HepG2 (cell line): Measurements from ENCODE around the gene MEIOC. TPM values are rescaled to one million over a fixed set of nuclear protein-coding genes. Genes with fewer than 3 reads are reported as not detected.

Experiments
- ARID2 ChIP-seq: sonication (generic); formaldehyde crosslinking; IDR thresholded peaks from 2 replicates; pipeline ENCODE4 v1.8.1; 2022; ENCODE audit warnings: mild to moderate bottlenecking, missing genetic modification reagents, borderline replicate concordance
- ARNTL ChIP-seq: sonication (generic); formaldehyde crosslinking; IDR thresholded peaks from 2 replicates; pipeline ENCODE4 v1.4.0; 2020; ENCODE audit warnings: mild to moderate bottlenecking, missing genetic modification reagents
- ASH2L ChIP-seq: fragments of 300-600, 200-600 bp; sonication (generic); IDR thresholded peaks from 2 replicates; pipeline ENCODE4 v1.7.0; 2017; ENCODE audit warnings: low read depth, mild to moderate bottlenecking, moderate library complexity, mixed read lengths, low read length; ENCODE audit not compliant: insufficient read length
- CCAR2 ChIP-seq: fragments of 200-400 bp; formaldehyde crosslinking; optimal IDR thresholded peaks from 2 replicates; pipeline ENCODE3; 2018; ENCODE audit warnings: low read depth, mild to moderate bottlenecking, low read length, moderate library complexity
- ESRRA ChIP-seq: sonication (generic); formaldehyde crosslinking; IDR thresholded peaks from 2 replicates; pipeline ENCODE4 v1.5.1; 2020; ENCODE audit warnings: mild to moderate bottlenecking, low read depth, missing genetic modification reagents
- GATAD1 ChIP-seq: IDR thresholded peaks from 2 replicates; pipeline ENCODE4 v1.6.1; 2016; ENCODE audit warnings: missing genetic modification reagents, missing compliant biosample characterization
- GMEB2 ChIP-seq: IDR thresholded peaks from 2 replicates; pipeline ENCODE4 v1.6.1; 2016; ENCODE audit warnings: missing biosample characterization, missing genetic modification reagents, low read depth
- HDAC1 ChIP-seq: sonication (generic); formaldehyde crosslinking; IDR thresholded peaks from 2 replicates; pipeline ENCODE4 v1.5.1; 2020; ENCODE audit warnings: mild to moderate bottlenecking, missing genetic modification reagents
- IRX3 ChIP-seq: sonication (generic); formaldehyde crosslinking; IDR thresholded peaks from 2 replicates; pipeline ENCODE4 v1.8.1; 2023; ENCODE audit warnings: mild to moderate bottlenecking, low read depth, missing genetic modification reagents, borderline replicate concordance
- NFE2 ChIP-seq: sonication (generic); formaldehyde crosslinking; IDR thresholded peaks from 2 replicates; pipeline ENCODE4 v1.4.0; 2020; ENCODE audit warnings: missing genetic modification reagents
- PHF20 ChIP-seq: sonication (generic); formaldehyde crosslinking; IDR thresholded peaks from 2 replicates; pipeline ENCODE4 v1.5.0; 2020; ENCODE audit warnings: mild to moderate bottlenecking, missing genetic modification reagents
- PHF5A ChIP-seq: IDR thresholded peaks from one replicate; pipeline ENCODE4 v1.6.1; 2018; ENCODE audit warnings: low read depth, missing genetic modification reagents; ENCODE audit not compliant: unreplicated experiment
- REPIN1 ChIP-seq: sonication (generic); formaldehyde crosslinking; IDR thresholded peaks from 2 replicates; pipeline ENCODE4 v1.8.0; 2022; ENCODE audit warnings: missing genetic modification reagents, low read depth, mild to moderate bottlenecking, borderline replicate concordance
- SATB2 ChIP-seq: sonication (generic); formaldehyde crosslinking; IDR thresholded peaks from 2 replicates; pipeline ENCODE4 v1.5.0; 2020; ENCODE audit warnings: missing genetic modification reagents
- SNAPC2 ChIP-seq: sonication (generic); formaldehyde crosslinking; IDR thresholded peaks from 2 replicates; pipeline ENCODE4 v1.8.1; 2022; ENCODE audit warnings: mild to moderate bottlenecking, missing genetic modification reagents
- TBL1XR1 ChIP-seq: fragments of 150-350 bp; IDR thresholded peaks from 2 replicates; pipeline ENCODE4 v1.6.1; 2014; ENCODE audit warnings: borderline replicate concordance, low read length; ENCODE audit not compliant: partially characterized antibody
- THAP11 ChIP-seq: IDR thresholded peaks from 2 replicates; pipeline ENCODE4 v1.6.1; 2016; ENCODE audit warnings: missing biosample characterization, missing genetic modification reagents
- U2AF1 ChIP-seq: fragments of 200-400 bp; formaldehyde crosslinking; optimal IDR thresholded peaks from 2 replicates; pipeline ENCODE3; 2017; ENCODE audit warnings: mild to moderate bottlenecking, low read depth, low read length
- ZBTB38 ChIP-seq: sonication (generic); formaldehyde crosslinking; IDR thresholded peaks from 2 replicates; pipeline ENCODE4 v1.5.1; 2020; ENCODE audit warnings: mild to moderate bottlenecking, missing genetic modification reagents
- ZBTB7A ChIP-seq: sonication (generic); formaldehyde crosslinking; IDR thresholded peaks from 2 replicates; pipeline ENCODE4 v1.8.0; 2022; ENCODE audit warnings: mild to moderate bottlenecking, missing genetic modification reagents
- ZNF230 ChIP-seq: sonication (generic); formaldehyde crosslinking; IDR thresholded peaks from 2 replicates; pipeline ENCODE4 v1.4.0; 2020; ENCODE audit warnings: mild to moderate bottlenecking, missing genetic modification reagents
- ZNF33B ChIP-seq: sonication (generic); formaldehyde crosslinking; IDR thresholded peaks from 2 replicates; pipeline ENCODE4 v1.5.1; 2020; ENCODE audit warnings: mild to moderate bottlenecking, missing genetic modification reagents
- ZNF576 ChIP-seq: sonication (generic); formaldehyde crosslinking; IDR thresholded peaks from 2 replicates; pipeline ENCODE4 v1.4.0; 2020; ENCODE audit warnings: mild to moderate bottlenecking, missing genetic modification reagents
- ZNF703 ChIP-seq: sonication (generic); formaldehyde crosslinking; IDR thresholded peaks from 2 replicates; pipeline ENCODE4 v1.5.1; 2020; ENCODE audit warnings: missing genetic modification reagents, mild to moderate bottlenecking, moderate library complexity, borderline replicate concordance
- ZNF737 ChIP-seq: sonication (generic); formaldehyde crosslinking; IDR thresholded peaks from 2 replicates; pipeline ENCODE4 v1.5.0; 2020; ENCODE audit warnings: missing genetic modification reagents, mild to moderate bottlenecking, borderline replicate concordance
- ZNF850 ChIP-seq: sonication (generic); formaldehyde crosslinking; conservative IDR thresholded peaks from 2 replicates; pipeline ENCODE4 v1.9.0; 2021; ENCODE audit warnings: mild to moderate bottlenecking, missing genetic modification reagents
- ZSCAN12 ChIP-seq: sonication (generic); formaldehyde crosslinking; IDR thresholded peaks from 2 replicates; pipeline ENCODE4 v1.9.0; 2021; ENCODE audit warnings: mild to moderate bottlenecking, missing genetic modification reagents
- polyA plus RNA-seq, 8 experiments: library from polyadenylated mRNA; depleted of rRNA in 3 of 8; stranded (reverse) in 7 of 8; unstranded in 1 of 8; fragments of >200 nt; fragmentation: Illumina TruSeq in 4 of 8; extraction: Trizol in 4 of 8; gene quantifications; 2 replicates each; pipeline versions ENCODE4 v1.2.1 to v1.2.3, GENCODE V29; 2011 to 2016; ENCODE audit warnings: low read depth in 4 of 8, missing spikeins in 1 of 8, mixed read lengths in 1 of 8; ENCODE audit not compliant: insufficient read depth in 1 of 8
- total RNA-seq, 5 experiments: library from RNA; depleted of rRNA; stranded (reverse); fragments of >200 nt; fragmentation: Illumina TruSeq; extraction: Trizol; gene quantifications; 2 replicates each; pipeline ENCODE4 v1.2.3, GENCODE V29; 2016; ENCODE audit warnings: low read depth in 1 of 5

MEIOC gene
- total and polyA plus RNA-seq, 2 of the 13 experiments (the other 11 are each of a cell fraction or from before 2014, with no cell fraction given): 0.04 to 0.15 TPM

GRCh38 chr17:44708401-44709263 is 52.4 kb downstream of the MEIOC start, which contains the start of gene DBF4B (continued):
- peak; percentile 70; the same call in 1 of the 2 replicates for TF ChIP-seq ESRRA (CRISPR knock-in tag)
- TF ChIP-seq PHF20 (CRISPR knock-in tag): peak; percentile 95
- TF ChIP-seq ZNF737 (CRISPR knock-in tag): no peak
- no peak for TF ChIP-seq NFE2 (CRISPR knock-in tag)
- peak; percentile 82; the same call in 1 of the 2 replicates for TF ChIP-seq ZNF576 (CRISPR knock-in tag)
- no peak for TF ChIP-seq U2AF1
- TF ChIP-seq ZNF33B (CRISPR knock-in tag): 0 out of 2 replicates have a peak, but pooled peaks have one; percentile 63
- TF ChIP-seq TBL1XR1: peak; percentile 33
- 0 out of 2 replicates have a peak, but pooled peaks have one; percentile 55 for TF ChIP-seq ZNF230
- peak; percentile 92 for TF ChIP-seq THAP11 (CRISPR knock-in tag)
- no peak for TF ChIP-seq CCAR2
- TF ChIP-seq ARID2 (CRISPR knock-in tag): no peak
- TF ChIP-seq IRX3: no peak
- TF ChIP-seq SNAPC2 (CRISPR knock-in tag): peak; percentile 82; the same call in 1 of the 2 replicates
- TF ChIP-seq SATB2: no peak
- peak; percentile 98 for TF ChIP-seq HDAC1 (CRISPR knock-in tag)
- TF ChIP-seq PHF5A (CRISPR knock-in tag): no peak
- TF ChIP-seq GATAD1 (CRISPR knock-in tag): peak; percentile 97
- TF ChIP-seq ZBTB7A: peak; percentile 88
- TF ChIP-seq GMEB2 (CRISPR knock-in tag): 0 out of 2 replicates have a peak, but pooled peaks have one; percentile 17
- no peak for TF ChIP-seq ZNF850 (CRISPR knock-in tag)
- TF ChIP-seq ZBTB38 (CRISPR knock-in tag): peak; percentile 51; the same call in 1 of the 2 replicates
- TF ChIP-seq ARNTL (CRISPR knock-in tag): peak; percentile 57; the same call in 1 of the 2 replicates
- peak; percentile 65; the same call in 1 of the 2 replicates for TF ChIP-seq REPIN1 (CRISPR knock-in tag)
- peak; percentile 99 for TF ChIP-seq ASH2L
- no peak for TF ChIP-seq ZSCAN12
- TF ChIP-seq ZNF703: no peak
